Sigmoid colon (tissue), 7 donors: ENCODE results near the gene CDH18. TPM values are rescaled to one million over a fixed set of nuclear protein-coding genes. Genes with fewer than 3 reads are reported as not detected.

Experiments used
- DNase-seq: peaks from one replicate; pipeline ENCODE4 v3.0.0-alpha.2; 2019
- H3K27ac ChIP-seq, 4 donors: fragments of 200-600 bp; sonication (generic); one replicate each; pipeline ENCODE4 v1.5.1; 2016 to 2019; ENCODE audit warnings: mild to moderate bottlenecking in 1 of 4
- H3K27me3 ChIP-seq, 3 donors: fragments of 200-600 bp; sonication (generic); one replicate each; pipeline ENCODE4 v1.5.1; 2019; ENCODE audit warnings: mild to moderate bottlenecking in 1 of 3
- H3K36me3 ChIP-seq, 4 donors: fragments of 200-600 bp; sonication (generic); one replicate each; pipeline ENCODE4 v1.5.1; 2016 to 2019
- H3K4me1 ChIP-seq, 4 donors: fragments of 200-600 bp; sonication (generic); one replicate each; pipeline ENCODE4 v1.5.1; 2017 to 2019
- H3K4me3 ChIP-seq, 4 donors: fragments of 200-600 bp; sonication (generic); one replicate each; pipeline ENCODE4 v1.5.1; 2017 to 2019; ENCODE audit warnings: mild to moderate bottlenecking in 2 of 4, moderate library complexity in 1 of 4
- H3K9me3 ChIP-seq, 4 donors: fragments of 200-600 bp in 3 of 4; sonication (generic) in 3 of 4; one replicate each; pipeline versions ENCODE4 v1.5.1 to v1.6.1; 2013 to 2019
- CTCF ChIP-seq, 4 experiments: fragments of 450-650 bp in 3 of 4; fragments of 200-600 bp in 1 of 4; IDR thresholded peaks; one replicate each; pipeline ENCODE4 v1.5.1; 2016 to 2019; ENCODE audit warnings: antibody characterized with exemption in 4 of 4, mild to moderate bottlenecking in 3 of 4, moderate library complexity in 2 of 4
- EP300 ChIP-seq, 4 donors: sonication (generic); formaldehyde crosslinking; IDR thresholded peaks; one replicate each; pipeline ENCODE4 v1.6.1; 2017; ENCODE audit warnings: antibody characterized with exemption in 4 of 4
- POLR2A ChIP-seq, 2 donors: fragments of 450-650 bp; IDR thresholded peaks; one replicate each; pipeline ENCODE4 v1.6.1; 2016; ENCODE audit warnings: antibody characterized with exemption in 2 of 2, mild to moderate bottlenecking in 2 of 2, moderate library complexity in 2 of 2
- POLR2AphosphoS5 ChIP-seq, 4 donors: sonication (generic); formaldehyde crosslinking; IDR thresholded peaks; one replicate each; pipeline ENCODE4 v1.6.1; 2017; ENCODE audit warnings: antibody characterized with exemption in 4 of 4
- WGBS, 2 donors: extraction: QIAGEN DNeasy Blood & Tissue Kit; methylation state at CpG; one replicate each; pipeline ENCODE4 v1.1.7; 2013; 5-methylcytosine and 5-hydroxymethylcytosine counted together
- intact Hi-C: fragments of 100-400 bp; cut with DNase I; formaldehyde crosslinking; loops from one replicate; pipeline ENCODE4 v1.15.1; 2023
- polyA plus RNA-seq, 3 donors: library from polyadenylated mRNA; stranded (reverse); fragments of 200-250 nt; gene quantifications; one replicate each; pipeline ENCODE4 v1.2.3, GENCODE V29; 2013
- total RNA-seq, 4 donors: library from RNA; depleted of rRNA; stranded (reverse); fragments of >200 nt; gene quantifications; one replicate each; pipeline ENCODE4 v1.1.0, GENCODE V29; 2016
- donor health status: healthy with polysubstance abuse.
- donor health status: Bipolar disorder and iron deficiency.
- donor health status: healthy.

CDH18 gene
- total and polyA plus RNA-seq, 7 donors, result not detected

- TF ChIP-seq POLR2AphosphoS5 (IDR thresholded peaks at IDR 0.05), result no peak
- TF ChIP-seq CTCF (IDR thresholded peaks at IDR 0.05), result no peak
- no peak for TF ChIP-seq POLR2A (IDR thresholded peaks at IDR 0.05)
- no peak for TF ChIP-seq EP300 (IDR thresholded peaks at IDR 0.05)
- H3K9me3 ChIP-seq, result no peaks in the 10 kb centered on the region
- DNase-seq, result no peak
- H3K27ac ChIP-seq, result no peak overlapping the region
- H3K27me3 ChIP-seq, result no peaks in the 10 kb centered on the region
- H3K4me3 ChIP-seq, result no peak overlapping the region
- WGBS, 2 donors, result 49 to 70% methylated on average over 1 of the region's 1 CpG
- intact Hi-C loops, result no loop called here
- no peaks in the 10 kb centered on the region for H3K4me1 ChIP-seq
- no peaks in the 10 kb centered on the region for H3K36me3 ChIP-seq
These were observed 372.3 kb downstream of the CDH18 start for GRCh38 chr5:19615661-19616060.

- intact Hi-C loops, result no loop called here
- no peaks in the 10 kb centered on the region for H3K27me3 ChIP-seq
- H3K4me3 ChIP-seq, result no peak overlapping the region
- H3K4me1 ChIP-seq, result no peaks in the 10 kb centered on the region
- DNase-seq, result no peak
- TF ChIP-seq POLR2AphosphoS5 (IDR thresholded peaks at IDR 0.05), result no peak
- no peak for TF ChIP-seq CTCF (IDR thresholded peaks at IDR 0.05)
- TF ChIP-seq EP300 (IDR thresholded peaks at IDR 0.05), result no peak
- no peak for TF ChIP-seq POLR2A (IDR thresholded peaks at IDR 0.05)
- no peaks in the 10 kb centered on the region for H3K36me3 ChIP-seq
- no peaks in the 10 kb centered on the region for H3K9me3 ChIP-seq
- H3K27ac ChIP-seq, result no peak overlapping the region
- 70 to 96% methylated on average over 4 of the region's 4 CpGs for WGBS, 2 donors
These were observed 372.9 kb downstream of the CDH18 start for GRCh38 chr5:19615071-19615470.

GRCh38 chr5:19608444-19609002 lies 379.5 kb downstream of the CDH18 start:
- Histone ChIP-seq H3K27ac (no peak overlapping the region), H3K4me3 (no peak overlapping the region), H3K9me3 (no peaks in the 10 kb centered on the region), H3K36me3 (no peaks in the 10 kb centered on the region), H3K4me1 (no peaks in the 10 kb centered on the region), H3K27me3 (no peaks in the 10 kb centered on the region)
- WGBS, 2 donors, result 18 to 32% methylated on average over 1 of the region's 1 CpG
- no peak for DNase-seq
- intact Hi-C loops, result no loop called here
- TF ChIP-seq EP300 (IDR thresholded peaks at IDR 0.05) (no peak), CTCF (IDR thresholded peaks at IDR 0.05) (no peak), POLR2AphosphoS5 (IDR thresholded peaks at IDR 0.05) (no peak), POLR2A (IDR thresholded peaks at IDR 0.05) (no peak)

- H3K27ac ChIP-seq, result no peak overlapping the region
- intact Hi-C loops, result no loop called here
- TF ChIP-seq CTCF (IDR thresholded peaks at IDR 0.05) (no peak), POLR2AphosphoS5 (IDR thresholded peaks at IDR 0.05) (no peak), POLR2A (IDR thresholded peaks at IDR 0.05) (no peak), EP300 (IDR thresholded peaks at IDR 0.05) (no peak)
- H3K27me3 ChIP-seq, result no peaks in the 10 kb centered on the region
- 32 to 70% methylated on average over 3 of the region's 3 CpGs for WGBS, 2 donors
- peaks cover 0 to 6% (median 0%) of the 10 kb centered on the region in 4 donors for H3K9me3 ChIP-seq
- DNase-seq, result no peak
- no peaks in the 10 kb centered on the region for H3K36me3 ChIP-seq
- no peak overlapping the region for H3K4me3 ChIP-seq
- H3K4me1 ChIP-seq, result no peaks in the 10 kb centered on the region
These were observed 382.1 kb downstream of the CDH18 start for GRCh38 chr5:19605846-19606407.

GRCh38 chr5:19584131-19584530 lies 403.9 kb downstream of the CDH18 start:
- no peak for DNase-seq
- no peaks in the 10 kb centered on the region for H3K27me3 ChIP-seq
- intact Hi-C loops, result no loop called here
- H3K4me1 ChIP-seq, result no peaks in the 10 kb centered on the region
- no peaks in the 10 kb centered on the region for H3K36me3 ChIP-seq
- H3K4me3 ChIP-seq, result no peak overlapping the region
- H3K9me3 ChIP-seq, result no peaks in the 10 kb centered on the region
- WGBS, 2 donors, result 46 to 47% methylated on average over 2 of the region's 2 CpGs
- H3K27ac ChIP-seq, result no peak overlapping the region
- no peak for TF ChIP-seq POLR2AphosphoS5 (IDR thresholded peaks at IDR 0.05)
- TF ChIP-seq POLR2A (IDR thresholded peaks at IDR 0.05), result no peak
- TF ChIP-seq CTCF (IDR thresholded peaks at IDR 0.05), result no peak
- TF ChIP-seq EP300 (IDR thresholded peaks at IDR 0.05), result no peak
